GM03348 (cell line): Measurements from ENCODE around the gene RABGEF1.
"Not testable (repeated sequence)": the region's sequence is repeated elsewhere in the genome, so short reads cannot be mapped to it uniquely, and the experiment has no call there.

Experiments
- DNase-seq: peaks from one replicate; pipeline ENCODE4 v3.0.0; 2012; ENCODE audit warnings: low spot score

The RABGEF1 gene

DNA sequence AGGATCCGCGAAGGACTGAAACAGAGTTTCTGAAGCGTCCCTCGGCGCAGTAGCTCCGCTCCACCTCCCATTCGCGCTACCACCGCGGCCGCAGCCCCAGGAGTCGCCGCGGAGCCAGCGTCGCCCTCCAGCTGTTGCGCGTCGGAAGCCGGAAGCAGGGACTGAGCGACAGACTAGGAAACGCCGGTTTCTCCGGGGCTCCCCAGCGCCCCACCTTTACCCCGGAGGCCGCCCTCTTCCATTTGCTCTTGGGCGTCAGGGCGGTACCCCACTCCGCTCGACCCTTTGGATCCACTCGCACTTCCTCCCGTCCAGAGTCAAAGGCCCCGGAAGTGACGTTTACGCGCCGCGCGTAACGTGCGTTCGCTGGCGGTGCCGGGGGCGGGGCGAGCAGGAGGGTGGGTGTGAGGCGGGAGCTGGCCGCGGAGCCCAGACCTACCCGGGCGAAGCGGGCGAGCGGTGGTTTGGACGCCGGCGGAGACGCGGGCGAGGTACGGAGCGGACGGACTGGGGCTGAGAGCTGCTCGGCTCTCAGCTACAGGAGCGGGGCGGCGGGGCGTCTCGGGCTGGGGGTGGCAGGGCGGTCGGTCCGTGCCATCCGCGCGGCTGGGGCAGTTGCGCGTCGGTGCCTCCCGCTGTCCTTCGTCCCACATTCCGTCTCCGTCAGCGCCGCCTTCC is at the start of gene RABGEF1:
TSS of gene RABGEF1 (plus strand) at position 432 of the 678 bp plus-strand sequence. CDS start 31,167 bp downstream, outside the sequence.
- DNase-seq: peak; percentile 97

GRCh38 chr7:66693331-66693730 is 47.2 kb upstream of the RABGEF1 start:
- no peak for DNase-seq

- no peak for DNase-seq
Observed at GRCh38 chr7:66694286-66694685, 46.2 kb upstream of the RABGEF1 start.

- not testable (repeated sequence) for DNase-seq
Observed at GRCh38 chr7:66695417-66695816, 45.1 kb upstream of the RABGEF1 start.

- not testable (repeated sequence) for DNase-seq
Observed at GRCh38 chr7:66696134-66696533, 44.4 kb upstream of the RABGEF1 start.

- DNase-seq: peak; percentile 37
Observed at GRCh38 chr7:66696774-66697191, 43.8 kb upstream of the RABGEF1 start.

DNA sequence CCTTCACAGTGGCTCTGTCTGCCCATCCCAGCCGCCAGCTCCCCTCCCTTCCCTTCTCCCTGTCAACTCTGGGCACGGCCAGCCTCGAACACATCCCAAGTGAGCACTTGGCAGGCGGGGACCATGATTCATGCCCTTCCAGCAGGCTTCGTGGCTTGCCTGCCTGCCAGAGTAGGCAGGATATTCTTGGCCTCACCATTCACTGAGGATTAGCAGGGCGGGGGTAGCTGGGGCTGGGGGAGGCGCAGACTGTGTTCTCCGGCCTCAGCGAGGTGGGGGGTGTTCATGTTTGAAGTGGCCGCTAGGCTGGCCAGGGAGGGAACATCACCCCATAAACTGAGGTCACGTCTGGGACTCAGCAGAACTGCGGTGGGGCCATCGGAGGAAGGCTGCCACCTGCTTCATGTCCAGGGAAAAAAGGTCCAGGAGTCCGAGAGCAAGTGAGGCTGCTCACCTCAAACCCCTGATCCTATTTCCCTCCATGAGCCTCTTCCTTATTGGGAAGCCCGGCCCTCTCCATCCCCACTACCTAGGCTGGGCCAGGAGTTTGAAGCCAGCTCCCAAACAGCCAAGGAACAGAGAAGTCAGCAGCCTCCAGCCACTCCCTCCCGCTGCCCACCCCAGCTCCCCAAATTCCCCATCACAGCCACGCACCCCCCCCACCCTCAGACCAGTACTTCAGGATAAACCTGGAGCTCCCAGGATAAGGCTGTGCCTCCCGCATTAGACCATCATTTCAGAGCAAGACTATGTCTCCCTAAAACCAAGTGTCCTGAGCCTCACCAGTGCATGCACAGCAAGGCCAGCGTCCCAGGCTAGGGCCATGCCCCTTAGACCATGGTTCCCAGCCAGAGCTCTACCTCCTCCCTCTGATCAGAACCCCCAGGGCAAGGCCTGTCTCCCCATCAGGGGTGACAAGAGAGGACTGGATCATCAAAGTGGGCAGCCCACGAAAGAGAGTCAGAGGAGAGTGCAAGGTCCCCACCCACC is 42.8 kb upstream of the RABGEF1 start:
- peak; percentile 83 for DNase-seq

- DNase-seq: no peak
Observed at GRCh38 chr7:66698652-66699205, 41.8 kb upstream of the RABGEF1 start.

DNA sequence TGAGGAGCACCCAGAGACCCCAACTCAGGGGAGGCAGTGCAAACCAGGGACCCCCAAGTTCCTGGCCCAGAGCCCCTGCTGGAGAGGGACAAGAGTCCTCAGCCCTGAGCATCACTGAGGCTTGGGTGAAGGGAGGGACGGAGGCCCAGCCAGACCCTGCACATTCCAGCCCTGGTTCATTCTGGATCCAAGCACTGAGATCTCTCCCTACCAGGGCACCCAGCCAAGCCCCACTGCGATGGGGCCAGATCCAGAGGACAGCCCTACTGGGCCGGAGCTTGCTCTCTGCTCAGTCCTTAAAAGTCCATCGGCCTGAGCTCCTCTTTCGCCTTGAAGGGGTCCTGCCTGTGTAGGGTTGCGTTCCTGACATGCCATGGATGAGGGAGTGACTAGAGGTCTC is 40.5 kb upstream of the RABGEF1 start:
- peak; percentile 20 for DNase-seq

DNA sequence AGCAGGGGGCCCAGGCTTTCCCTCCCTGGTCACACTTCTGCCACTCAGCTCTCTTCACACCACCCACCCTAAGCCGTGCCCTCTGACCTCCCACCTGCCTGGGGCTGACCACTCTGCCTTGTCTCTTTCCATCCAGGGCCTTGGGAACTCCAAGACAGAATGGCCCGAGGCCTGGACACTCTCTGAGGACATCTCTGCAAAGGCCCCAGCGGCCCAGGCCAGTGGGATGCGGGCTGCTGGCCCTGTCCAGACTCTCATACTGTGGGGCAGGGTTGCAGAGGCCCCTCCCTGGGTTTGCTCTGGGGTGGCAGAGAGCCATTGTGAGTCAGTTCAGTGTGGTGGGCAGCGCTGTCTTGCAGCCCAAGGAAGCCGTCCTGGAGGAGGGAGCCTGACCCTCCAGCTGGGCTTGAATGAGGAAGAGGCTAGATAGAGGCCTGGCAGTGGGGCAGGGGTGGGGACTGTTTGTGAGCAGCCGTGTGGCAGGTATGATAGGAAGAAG is 39.9 kb upstream of the RABGEF1 start:
- DNase-seq: no peak

DNA sequence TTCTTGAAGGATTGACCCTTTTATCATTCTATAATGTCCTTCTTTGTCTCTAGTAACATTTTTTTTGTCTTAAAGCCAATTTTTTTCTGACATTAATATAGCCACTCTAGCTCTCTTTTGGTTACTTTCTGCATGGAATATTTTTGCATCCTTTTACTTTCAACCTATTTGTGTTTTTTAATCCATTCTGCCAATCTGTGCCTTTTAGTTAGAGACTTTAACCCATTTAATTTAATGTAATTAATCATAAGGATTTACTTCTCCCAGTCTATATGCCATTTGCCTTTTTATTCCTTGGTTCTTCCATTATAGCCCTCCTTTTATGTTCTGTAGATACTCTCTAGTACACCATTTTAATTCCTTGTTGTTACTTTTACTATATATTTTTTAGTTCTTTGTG is 32.7 kb upstream of the RABGEF1 start:
- no peak for DNase-seq

GRCh38 chr7:66710752-66711151 is 29.8 kb upstream of the RABGEF1 start:
- DNase-seq: not testable (repeated sequence)

- no peak for DNase-seq
Observed at GRCh38 chr7:66713687-66714086, 26.8 kb upstream of the RABGEF1 start.

DNA sequence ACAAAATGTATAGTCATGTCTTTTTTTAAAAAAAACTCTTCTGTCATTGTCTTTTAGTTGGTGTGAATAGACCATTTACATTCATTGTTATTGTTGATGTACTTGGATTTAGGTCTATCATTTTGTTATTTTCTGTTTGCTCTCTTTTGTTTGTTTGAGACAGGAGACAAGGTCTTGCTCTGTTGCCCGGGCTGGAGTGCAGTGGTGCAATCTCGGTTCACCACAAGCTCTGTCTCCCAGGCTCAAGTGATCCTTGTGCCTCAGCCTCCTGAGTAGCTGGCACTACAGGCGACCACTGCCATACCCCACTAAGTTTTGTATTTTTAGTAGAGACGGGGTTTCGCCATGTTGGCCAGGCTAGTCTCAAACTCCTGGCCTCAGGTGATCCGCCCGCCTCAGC is 23.9 kb upstream of the RABGEF1 start:
- DNase-seq: not testable (repeated sequence)

- no peak for DNase-seq
Observed at GRCh38 chr7:66720561-66720960, 20.0 kb upstream of the RABGEF1 start.

- no peak for DNase-seq
Observed at GRCh38 chr7:66725843-66726242, 14.7 kb upstream of the RABGEF1 start.

DNA sequence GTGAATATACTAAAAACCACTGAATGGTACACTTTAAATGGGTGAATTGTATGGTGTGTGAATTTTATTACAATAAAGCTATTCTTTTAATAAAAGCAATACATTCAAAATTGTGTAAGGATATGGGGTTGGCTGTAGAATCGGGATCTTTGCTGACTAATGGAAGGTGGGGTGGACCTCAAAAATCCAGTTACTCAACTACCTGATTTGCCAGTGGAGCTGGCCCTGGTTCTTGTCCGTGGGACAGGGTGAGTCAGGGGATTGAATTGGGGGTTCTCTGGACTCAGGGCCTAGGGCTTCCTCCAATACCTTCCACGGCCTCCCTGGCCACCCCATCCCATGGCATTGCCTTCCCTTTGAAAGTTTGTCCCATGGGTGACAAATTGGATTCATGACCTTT is 13.5 kb upstream of the RABGEF1 start:
- no peak for DNase-seq

DNA sequence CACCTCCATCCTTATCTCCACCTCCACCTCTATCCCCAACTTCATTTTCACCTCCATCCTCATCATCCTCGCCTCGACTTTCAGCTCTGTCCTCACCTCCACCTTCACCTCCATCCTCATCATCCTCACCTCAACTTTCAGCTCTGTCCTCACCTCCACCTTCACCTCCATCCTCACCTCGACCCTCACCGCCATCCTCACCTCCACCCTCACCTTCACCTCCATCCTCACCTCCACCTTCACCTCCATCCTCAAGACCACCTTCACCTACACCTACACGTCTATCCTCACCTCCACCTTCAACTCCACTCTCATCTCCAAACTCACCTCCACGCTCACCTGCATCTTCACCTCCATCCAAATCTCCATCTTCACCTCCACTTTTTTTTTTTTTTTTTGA is 12.0 kb upstream of the RABGEF1 start:
- DNase-seq: no peak

GRCh38 chr7:66729274-66729673 is 11.3 kb upstream of the RABGEF1 start:
- no peak for DNase-seq

- no peak for DNase-seq
Observed at GRCh38 chr7:66731986-66732385, 8.5 kb upstream of the RABGEF1 start.

DNA sequence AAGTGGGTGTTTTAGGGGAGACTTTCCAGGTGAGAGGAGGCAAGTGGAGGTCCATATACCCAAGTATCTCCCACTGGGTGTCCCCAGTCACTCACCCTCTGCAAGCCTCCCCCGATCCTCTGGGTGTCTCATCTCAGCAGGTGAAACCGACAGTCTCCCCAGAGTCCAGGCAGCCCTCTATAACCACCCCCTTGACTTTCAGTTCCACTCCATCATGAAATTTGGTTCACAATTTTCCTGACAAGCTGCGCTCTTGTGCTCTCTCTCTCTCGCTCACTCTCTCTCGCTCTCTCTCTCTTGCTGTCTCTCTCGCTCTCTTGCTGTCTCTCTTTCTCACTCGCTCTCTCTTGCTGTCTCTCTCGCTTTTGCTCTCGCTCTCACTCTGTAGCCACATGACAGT is 8.1 kb upstream of the RABGEF1 start:
- DNase-seq: no peak

DNA sequence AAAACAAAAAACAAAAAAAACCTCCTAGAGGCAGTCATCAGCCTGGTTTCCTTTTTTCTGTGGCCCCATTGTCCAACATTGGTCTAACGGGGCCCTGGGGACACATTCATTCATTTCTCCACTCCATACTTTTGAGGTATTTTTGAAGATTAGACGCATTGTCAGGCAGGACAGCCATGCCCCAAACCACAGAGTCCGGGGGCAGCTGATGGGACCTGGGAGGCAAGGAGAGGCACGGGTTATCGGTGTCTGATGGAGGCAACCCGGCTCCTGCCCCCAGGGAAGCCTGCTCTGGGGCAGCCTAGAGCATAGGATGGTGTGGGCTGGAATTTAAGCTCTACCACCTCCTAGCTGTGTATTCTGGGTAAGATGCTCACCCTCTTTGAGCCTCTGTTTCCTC is 6.5 kb upstream of the RABGEF1 start:
- DNase-seq: no peak

GRCh38 chr7:66735154-66735553 is 5.4 kb upstream of the RABGEF1 start:
- DNase-seq: no peak
